Smooth muscle cell (in vitro differentiated cells): ENCODE data around the gene NOBOX. TPM values are rescaled to one million over a fixed set of nuclear protein-coding genes. Genes with fewer than 3 reads are reported as not detected.
"Not testable (repeated sequence)": the region's sequence is repeated elsewhere in the genome, so short reads cannot be mapped to it uniquely, and the experiment has no call there.

Source experiments
- DNase-seq: peaks from one replicate; lab custom pipeline; 2025; ENCODE audit not compliant: unreplicated experiment; lab: John Stamatoyannopoulos, UW
- H2AFZ ChIP-seq: fragments of 200-600 bp; sonication (generic); 2 replicates; pipeline ENCODE4 v1.6.0; 2016; ENCODE audit warnings: antibody characterized with exemption, low read depth, mild to moderate bottlenecking
- H3F3A ChIP-seq: fragments of 200-600 bp; sonication (generic); 2 replicates; pipeline ENCODE4 v1.6.0; 2017; ENCODE audit warnings: antibody characterized with exemption, low read depth
- H3K27ac ChIP-seq: fragments of 200-600 bp; sonication (generic); 2 replicates; pipeline ENCODE4 v1.5.1; 2016; ENCODE audit warnings: low read depth, mild to moderate bottlenecking
- H3K27me3 ChIP-seq: fragments of 200-600 bp; sonication (generic); 2 replicates; pipeline ENCODE4 v1.6.1; 2016; ENCODE audit warnings: low read depth, mild to moderate bottlenecking
- H3K36me3 ChIP-seq: fragments of 200-600 bp; sonication (generic); 2 replicates; pipeline ENCODE4 v1.5.1; 2016; ENCODE audit warnings: low read depth
- H3K4me1 ChIP-seq: fragments of 200-600 bp; sonication (generic); 2 replicates; pipeline ENCODE4 v1.5.1; 2016; ENCODE audit warnings: low read depth
- H3K4me2 ChIP-seq: fragments of 200-600 bp; sonication (generic); 2 replicates; pipeline ENCODE4 v1.6.0; 2016; ENCODE audit warnings: mild to moderate bottlenecking
- H3K4me3 ChIP-seq: fragments of 200-600 bp; sonication (generic); 2 replicates; pipeline ENCODE4 v1.5.1; 2016; ENCODE audit warnings: mild to moderate bottlenecking
- H3K79me2 ChIP-seq: fragments of 200-600 bp; sonication (generic); 2 replicates; pipeline ENCODE4 v1.6.0; 2016; ENCODE audit warnings: low read depth, mild to moderate bottlenecking
- H3K9ac ChIP-seq: fragments of 200-600 bp; sonication (generic); 2 replicates; pipeline ENCODE4 v1.6.0; 2016; ENCODE audit warnings: low read depth
- H3K9me3 ChIP-seq: fragments of 200-600 bp; sonication (generic); replicated peaks from 2 replicates; pipeline ENCODE4 v1.5.1; 2016; ENCODE audit warnings: low read depth
- H4K20me1 ChIP-seq: fragments of 200-600 bp; sonication (generic); 2 replicates; pipeline ENCODE4 v1.6.0; 2016; ENCODE audit warnings: low read depth
- WGBS: methylation state at CpG from one replicate; pipeline ENCODE4 v1.1.7; 2016; ENCODE audit warnings: low lambda C conversion rate; 5-methylcytosine and 5-hydroxymethylcytosine counted together
- polyA plus RNA-seq: library from polyadenylated mRNA; unstranded; fragments of >200 nt; fragmentation: Nextera tagmentation; extraction: Ambion mirVana; gene quantifications from 2 replicates; pipeline ENCODE4 v1.2.1, GENCODE V29; 2016
- small RNA-seq: library from RNA; depleted of rRNA; stranded (forward); fragments of <200 nt; gene quantifications from one replicate; pipeline ENCODE3, GENCODE V24; 2014
- total RNA-seq: library from RNA; depleted of rRNA; stranded (reverse); fragments of >200 nt; gene quantifications from 2 replicates; pipeline ENCODE4 v1.2.3, GENCODE V29; 2014

The NOBOX gene
- total and polyA plus RNA-seq, 2 experiments from 2014 or later, result not detected

GRCh38 chr7:144362061-144362460 is 41.4 kb downstream of the NOBOX start:
- H3K27ac ChIP-seq, H3K27me3 ChIP-seq, H2AFZ ChIP-seq, H3K4me2 ChIP-seq, DNase-seq, H3K9ac ChIP-seq, H3F3A ChIP-seq, H3K4me1 ChIP-seq, H3K36me3 ChIP-seq, H3K4me3 ChIP-seq, H4K20me1 ChIP-seq, H3K79me2 ChIP-seq, H3K9me3 ChIP-seq: not testable (repeated sequence)
- no CpG with 5 or more reads among the region's 3 CpGs for WGBS

- not testable (repeated sequence) for H3K9me3 ChIP-seq, H3K9ac ChIP-seq
- WGBS, result 100% methylated on average over 2 of the region's 11 CpGs
Observed at GRCh38 chr7:144356860-144357259, 46.6 kb downstream of the NOBOX start.

GRCh38 chr7:144356185-144356584 is 47.3 kb downstream of the NOBOX start:
- not testable (repeated sequence) for H3K9ac ChIP-seq, H3K27ac ChIP-seq, H3K4me1 ChIP-seq, DNase-seq, H4K20me1 ChIP-seq, H3K36me3 ChIP-seq, H3K4me3 ChIP-seq, H3F3A ChIP-seq, H2AFZ ChIP-seq, H3K4me2 ChIP-seq, H3K79me2 ChIP-seq, H3K9me3 ChIP-seq, H3K27me3 ChIP-seq
- WGBS, result no CpG with 5 or more reads among the region's 6 CpGs

More at GRCh38 chr7:144356860-144357259, 46.6 kb downstream of the NOBOX start:
- H3K27me3 ChIP-seq, H3F3A ChIP-seq, H3K4me3 ChIP-seq, DNase-seq, H2AFZ ChIP-seq, H3K36me3 ChIP-seq, H4K20me1 ChIP-seq, H3K27ac ChIP-seq, H3K4me1 ChIP-seq, H3K79me2 ChIP-seq, H3K4me2 ChIP-seq: not testable (repeated sequence)

GRCh38 chr7:144355176-144355822 is 48.2 kb downstream of the NOBOX start, which contains the start of gene ARHGEF5:
Gene ARHGEF5 (plus strand): TSS chr7:144355402. CDS start chr7:144362670, 7,268 bp downstream.
- H3K4me2 ChIP-seq, H3K9ac ChIP-seq, H3K27me3 ChIP-seq, H3K4me3 ChIP-seq, H3F3A ChIP-seq, DNase-seq, H3K9me3 ChIP-seq, H3K27ac ChIP-seq, H3K79me2 ChIP-seq, H3K36me3 ChIP-seq, H2AFZ ChIP-seq, H3K4me1 ChIP-seq, H4K20me1 ChIP-seq: not testable (repeated sequence)
- WGBS, result no CpG with 5 or more reads among the region's 50 CpGs

GRCh38 chr7:144351667-144352066 is 51.8 kb downstream of the NOBOX start:
- not testable (repeated sequence) for H4K20me1 ChIP-seq, H3K4me3 ChIP-seq, H3K4me2 ChIP-seq, H2AFZ ChIP-seq, H3K79me2 ChIP-seq, H3K36me3 ChIP-seq, H3K4me1 ChIP-seq, H3K9me3 ChIP-seq, DNase-seq, H3K27ac ChIP-seq, H3F3A ChIP-seq, H3K27me3 ChIP-seq, H3K9ac ChIP-seq
- WGBS, result 84% methylated on average over 2 of the region's 3 CpGs

- not testable (repeated sequence) for H3K27me3 ChIP-seq, H3K27ac ChIP-seq, H3K4me3 ChIP-seq, H3K36me3 ChIP-seq, H3K9me3 ChIP-seq, H3F3A ChIP-seq, H2AFZ ChIP-seq, H3K4me2 ChIP-seq, H3K79me2 ChIP-seq, H3K4me1 ChIP-seq, H3K9ac ChIP-seq, DNase-seq, H4K20me1 ChIP-seq
- WGBS, result no CpG with 5 or more reads among the region's 1 CpG
Observed at GRCh38 chr7:144348625-144349024, 54.9 kb downstream of the NOBOX start.

Small RNAs within 50 kb of the gene (small RNA-seq; reads per million reads assigned to genes)
- gene RNU6ATAC40P, result not detected

Other genes starting within 250 kb of the NOBOX start
- 1.2 and 1.8 TPM in 2 replicates for gene CTAGE4, start 220.2 kb downstream of the NOBOX start, total RNA-seq
- gene CTAGE4, start 220.2 kb downstream of the NOBOX start, polyA plus RNA-seq, result 0.61 and 1.4 TPM in 2 replicates
- 4.7 and 6.7 TPM in 2 replicates for gene ARHGEF35, start 207.9 kb downstream of the NOBOX start, total RNA-seq
- gene ARHGEF35, start 207.9 kb downstream of the NOBOX start, polyA plus RNA-seq, result 4.2 and 7.5 TPM in 2 replicates
- gene OR2A42, start 164.1 kb downstream of the NOBOX start, total RNA-seq, result 0.40 TPM in 1 of 2 replicates, not detected in the other
- gene OR2A42, start 164.1 kb downstream of the NOBOX start, polyA plus RNA-seq, result 0.11 TPM in 1 of 2 replicates, not detected in the other
- gene OR2A7, start 138.9 kb downstream of the NOBOX start, total RNA-seq, result 0.22 and 2.2 TPM in 2 replicates
- 0.30 and 0.67 TPM in 2 replicates for gene OR2A7, start 138.9 kb downstream of the NOBOX start, polyA plus RNA-seq
- 1.3 and 3.9 TPM in 2 replicates for gene CTAGE8, start 134.4 kb downstream of the NOBOX start, total RNA-seq
- gene CTAGE8, start 134.4 kb downstream of the NOBOX start, polyA plus RNA-seq, result 0.11 and 0.65 TPM in 2 replicates
- gene OR2A1, start 91.3 kb downstream of the NOBOX start, total RNA-seq, result not detected in 2 replicates
- gene OR2A1, start 91.3 kb downstream of the NOBOX start, polyA plus RNA-seq, result 0.07 TPM in 1 of 2 replicates, not detected in the other
- gene ARHGEF5, start 48.3 kb downstream of the NOBOX start, total RNA-seq, result 7.4 and 12.1 TPM in 2 replicates
- gene ARHGEF5, start 48.3 kb downstream of the NOBOX start, polyA plus RNA-seq, result 3.7 and 10.4 TPM in 2 replicates